ENCODE measurements around the gene FHIT.

- TF ChIP-seq POLR2AphosphoS5 (IDR thresholded peaks at IDR 0.05; ENCODE audit: low read depth, low read length), result no peak
- TF ChIP-seq, protein P1, sequence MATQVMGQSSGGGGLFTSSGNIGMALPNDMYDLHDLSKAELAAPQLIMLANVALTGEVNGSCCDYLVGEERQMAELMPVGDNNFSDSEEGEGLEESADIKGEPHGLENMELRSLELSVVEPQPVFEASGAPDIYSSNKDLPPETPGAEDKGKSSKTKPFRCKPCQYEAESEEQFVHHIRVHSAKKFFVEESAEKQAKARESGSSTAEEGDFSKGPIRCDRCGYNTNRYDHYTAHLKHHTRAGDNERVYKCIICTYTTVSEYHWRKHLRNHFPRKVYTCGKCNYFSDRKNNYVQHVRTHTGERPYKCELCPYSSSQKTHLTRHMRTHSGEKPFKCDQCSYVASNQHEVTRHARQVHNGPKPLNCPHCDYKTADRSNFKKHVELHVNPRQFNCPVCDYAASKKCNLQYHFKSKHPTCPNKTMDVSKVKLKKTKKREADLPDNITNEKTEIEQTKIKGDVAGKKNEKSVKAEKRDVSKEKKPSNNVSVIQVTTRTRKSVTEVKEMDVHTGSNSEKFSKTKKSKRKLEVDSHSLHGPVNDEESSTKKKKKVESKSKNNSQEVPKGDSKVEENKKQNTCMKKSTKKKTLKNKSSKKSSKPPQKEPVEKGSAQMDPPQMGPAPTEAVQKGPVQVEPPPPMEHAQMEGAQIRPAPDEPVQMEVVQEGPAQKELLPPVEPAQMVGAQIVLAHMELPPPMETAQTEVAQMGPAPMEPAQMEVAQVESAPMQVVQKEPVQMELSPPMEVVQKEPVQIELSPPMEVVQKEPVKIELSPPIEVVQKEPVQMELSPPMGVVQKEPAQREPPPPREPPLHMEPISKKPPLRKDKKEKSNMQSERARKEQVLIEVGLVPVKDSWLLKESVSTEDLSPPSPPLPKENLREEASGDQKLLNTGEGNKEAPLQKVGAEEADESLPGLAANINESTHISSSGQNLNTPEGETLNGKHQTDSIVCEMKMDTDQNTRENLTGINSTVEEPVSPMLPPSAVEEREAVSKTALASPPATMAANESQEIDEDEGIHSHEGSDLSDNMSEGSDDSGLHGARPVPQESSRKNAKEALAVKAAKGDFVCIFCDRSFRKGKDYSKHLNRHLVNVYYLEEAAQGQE (IDR thresholded peaks at IDR 0.05; ENCODE audit: insufficient read depth in 1 of 2, low read depth in 2 of 2, low read length in 2 of 2), result no peak
Measured at GRCh38 chr3:60514085-60514649, 737.1 kb downstream of the FHIT start.
